GM12864 (cell line): ENCODE measurements around the gene TOMM20.

Source experiments
- DNase-seq: peaks from one replicate; pipeline ENCODE4 v3.0.0-alpha.2; 2011; ENCODE audit warnings: low read depth
- H3K4me3 ChIP-seq: 2 replicates; pipeline ENCODE4 v1.5.1; 2011; ENCODE audit warnings: mild to moderate bottlenecking, low read depth, low read length, control low read depth
- TF ChIP-seq, protein P1 (sequence below): IDR thresholded peaks from 2 replicates; pipeline ENCODE4 v1.5.1; 2011; ENCODE audit warnings: low read depth, mild to moderate bottlenecking, moderate library complexity, low read length, control low read depth, inconsistent platforms; ENCODE audit errors: missing control alignments

TOMM20 gene

GRCh38 chr1:235077571-235078479 lies 50.8 kb downstream of the TOMM20 start:
- TF ChIP-seq, protein P1, sequence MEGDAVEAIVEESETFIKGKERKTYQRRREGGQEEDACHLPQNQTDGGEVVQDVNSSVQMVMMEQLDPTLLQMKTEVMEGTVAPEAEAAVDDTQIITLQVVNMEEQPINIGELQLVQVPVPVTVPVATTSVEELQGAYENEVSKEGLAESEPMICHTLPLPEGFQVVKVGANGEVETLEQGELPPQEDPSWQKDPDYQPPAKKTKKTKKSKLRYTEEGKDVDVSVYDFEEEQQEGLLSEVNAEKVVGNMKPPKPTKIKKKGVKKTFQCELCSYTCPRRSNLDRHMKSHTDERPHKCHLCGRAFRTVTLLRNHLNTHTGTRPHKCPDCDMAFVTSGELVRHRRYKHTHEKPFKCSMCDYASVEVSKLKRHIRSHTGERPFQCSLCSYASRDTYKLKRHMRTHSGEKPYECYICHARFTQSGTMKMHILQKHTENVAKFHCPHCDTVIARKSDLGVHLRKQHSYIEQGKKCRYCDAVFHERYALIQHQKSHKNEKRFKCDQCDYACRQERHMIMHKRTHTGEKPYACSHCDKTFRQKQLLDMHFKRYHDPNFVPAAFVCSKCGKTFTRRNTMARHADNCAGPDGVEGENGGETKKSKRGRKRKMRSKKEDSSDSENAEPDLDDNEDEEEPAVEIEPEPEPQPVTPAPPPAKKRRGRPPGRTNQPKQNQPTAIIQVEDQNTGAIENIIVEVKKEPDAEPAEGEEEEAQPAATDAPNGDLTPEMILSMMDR = no peak
- H3K4me3 ChIP-seq = no peak overlapping the region
- peak; percentile 86 for DNase-seq

DNA sequence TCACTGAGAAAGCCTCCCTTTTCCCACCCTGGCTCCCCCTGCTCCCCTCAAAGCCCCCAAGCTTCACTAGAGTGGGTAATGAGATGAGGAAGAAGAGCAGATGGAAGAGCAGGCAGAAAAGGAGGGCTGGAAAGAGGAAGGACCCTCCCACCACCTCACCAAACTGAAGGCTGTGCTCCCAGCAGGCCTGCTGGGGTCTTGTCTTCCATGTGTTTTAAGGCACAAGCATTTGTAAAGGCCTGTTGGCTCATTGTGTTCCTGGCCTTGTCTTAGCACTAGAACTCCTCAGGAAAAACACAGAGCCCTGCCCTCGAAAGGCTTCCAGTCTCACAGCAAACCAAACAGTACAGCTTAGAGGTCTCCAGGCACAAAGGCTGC lies 51.5 kb downstream of the TOMM20 start:
- DNase-seq = no peak
- TF ChIP-seq, protein P1 = no peak
- H3K4me3 ChIP-seq = no peak overlapping the region

DNA sequence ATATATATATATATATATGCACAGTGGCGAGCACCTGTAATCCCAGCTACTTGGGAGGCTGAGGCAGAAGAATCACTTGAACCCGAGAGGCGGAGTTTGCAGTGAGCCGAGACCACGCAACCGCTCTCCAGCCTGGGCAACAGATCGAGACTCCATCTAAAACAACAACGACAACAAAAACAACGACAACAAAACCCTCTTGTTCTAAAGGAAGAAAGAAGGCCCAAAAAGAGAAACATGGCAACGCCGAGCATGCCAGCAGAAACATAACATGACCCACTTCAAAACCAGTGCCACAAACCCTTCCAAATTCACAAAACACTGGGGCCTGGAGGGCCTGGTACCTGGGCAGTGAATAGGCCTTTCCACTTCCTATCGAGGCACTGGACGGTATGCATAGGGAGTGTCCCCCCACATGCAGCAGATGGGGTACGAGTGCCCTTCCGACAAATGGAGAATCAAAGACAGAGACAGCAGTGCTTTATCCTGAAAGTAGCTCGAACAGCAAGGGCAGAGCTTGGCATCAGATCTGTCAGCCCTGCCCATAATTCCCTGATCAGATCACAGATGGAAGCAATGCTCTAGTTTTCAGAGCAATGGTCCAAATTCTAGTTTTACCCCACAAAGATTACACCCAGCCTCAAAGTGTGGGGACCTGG lies 52.0 kb downstream of the TOMM20 start:
- H3K4me3 ChIP-seq = no peak overlapping the region
- TF ChIP-seq, protein P1 = no peak
- no peak for DNase-seq

DNA sequence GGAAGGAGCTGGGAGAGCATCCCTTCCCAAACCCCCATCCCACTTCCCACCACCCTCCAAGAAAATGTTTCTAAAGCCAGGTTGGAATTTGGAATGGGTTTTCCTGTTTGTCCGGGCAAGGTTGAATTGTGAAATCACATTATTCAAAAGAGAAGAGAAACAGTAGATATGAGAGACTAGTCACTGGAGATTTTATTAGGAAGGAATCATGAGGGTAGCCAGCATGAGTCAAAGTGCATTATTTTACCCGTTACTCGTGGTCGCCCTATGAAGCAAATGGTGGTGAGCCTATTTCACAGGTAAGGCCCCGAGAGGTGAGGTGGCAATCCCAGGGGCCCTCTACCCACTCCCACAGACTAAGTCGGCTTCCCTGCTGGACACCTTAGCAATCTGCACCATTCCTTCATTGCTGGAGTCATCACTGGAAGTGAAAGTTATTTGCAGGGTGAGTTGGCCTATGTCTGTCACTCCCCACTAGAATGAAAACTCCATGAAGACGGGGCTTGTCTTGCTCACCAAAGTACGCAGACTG lies 52.8 kb downstream of the TOMM20 start:
- no peak for DNase-seq
- TF ChIP-seq, protein P1 = no peak
- H3K4me3 ChIP-seq = peak overlapping the region; percentile 2

GRCh38 chr1:235075048-235075776 lies 53.4 kb downstream of the TOMM20 start:
- peak overlapping the region; percentile 2 for H3K4me3 ChIP-seq
- peak; percentile 87 for DNase-seq

GRCh38 chr1:235074523-235075047 lies 54.1 kb downstream of the TOMM20 start:
- H3K4me3 ChIP-seq = peak overlapping the region; percentile 2; the same call in 1 of the 2 replicates
- TF ChIP-seq, protein P1 = no peak
- DNase-seq = no peak

More at GRCh38 chr1:235075048-235075776, 53.4 kb downstream of the TOMM20 start:
- TF ChIP-seq, protein P1 = no peak
